ENCODE measurements around the gene REXO4.
A peak's percentile ranks its signal among the peaks of the same experiment; 100 is the strongest.

Gene REXO4

GRCh38 chr9:133449760-133450159 lies 31.9 kb upstream of the REXO4 start:
- no peak for DNase-seq

GRCh38 chr9:133448487-133448972 lies 30.7 kb upstream of the REXO4 start:
- no peak for DNase-seq

- no peak for DNase-seq
These were observed 27.6 kb upstream of the REXO4 start for GRCh38 chr9:133445293-133445969.

GRCh38 chr9:133443982-133444381 lies 26.2 kb upstream of the REXO4 start:
- DNase-seq, result no peak

GRCh38 chr9:133443248-133443647 lies 25.4 kb upstream of the REXO4 start:
- no peak for DNase-seq

- DNase-seq, result no peak
These were observed 23.8 kb upstream of the REXO4 start for GRCh38 chr9:133441571-133441970.

- no peak for DNase-seq
These were observed 23.1 kb upstream of the REXO4 start for GRCh38 chr9:133440874-133441273.

GRCh38 chr9:133439337-133439736 lies 21.5 kb upstream of the REXO4 start:
- no peak for DNase-seq

GRCh38 chr9:133437753-133438531 lies 20.1 kb upstream of the REXO4 start:
- no peak for DNase-seq

- DNase-seq, result no peak
These were observed 18.9 kb upstream of the REXO4 start for GRCh38 chr9:133436681-133437080.

GRCh38 chr9:133433351-133433843 lies 15.6 kb upstream of the REXO4 start:
- no peak for DNase-seq

- DNase-seq, result no peak
These were observed 12.4 kb upstream of the REXO4 start for GRCh38 chr9:133430244-133430643.

GRCh38 chr9:133429641-133430161 lies 11.9 kb upstream of the REXO4 start:
- no peak for DNase-seq

- no peak for DNase-seq
These were observed 11.4 kb upstream of the REXO4 start for GRCh38 chr9:133429214-133429613.

GRCh38 chr9:133428617-133429101 lies 10.8 kb upstream of the REXO4 start:
- no peak for DNase-seq

GRCh38 chr9:133427658-133428348 lies 10.0 kb upstream of the REXO4 start:
- DNase-seq, result no peak

- DNase-seq, result no peak
These were observed 8.2 kb upstream of the REXO4 start for GRCh38 chr9:133426011-133426410.

GRCh38 chr9:133425049-133425632 lies 7.3 kb upstream of the REXO4 start:
- no peak for DNase-seq

GRCh38 chr9:133424187-133424586 lies 6.4 kb upstream of the REXO4 start:
- DNase-seq, result no peak

- DNase-seq, result no peak
These were observed 5.4 kb upstream of the REXO4 start for GRCh38 chr9:133423216-133423615.

- peak; percentile 17 for DNase-seq
These were observed 4.1 kb upstream of the REXO4 start, which contains the start of gene ADAMTS13 for GRCh38 chr9:133421615-133422542. ADAMTS13 (plus strand) TSS chr9:133422367; CDS start chr9:133422444, 77 bp downstream.

Measured in hematopoietic multipotent progenitor cell treated with erythropoietin and hydrocortisone succinate and interleukin-3 and kit ligand, for 8 days (in vitro differentiated cells).